Measurements from ENCODE around the gene GGACT. TPM values are rescaled to one million over a fixed set of nuclear protein-coding genes. Genes with fewer than 3 reads are reported as not detected.

The GGACT gene
- total RNA-seq, 3 donors from 2014 or later, result 1.8 to 4.8 (median 2.3) TPM

GRCh38 chr13:100564444-100565223, 24.0 kb downstream of the GGACT start:
- intact Hi-C loops (cut with DNase I; ENCODE audit: low total_unique reads), result no loop called here
- TF ChIP-seq POLR2AphosphoS5 (IDR thresholded peaks at IDR 0.05) (no peak), POLR2A (IDR thresholded peaks at IDR 0.05) (no peak), CTCF (IDR thresholded peaks at IDR 0.05) (no peak)
- Histone ChIP-seq H3K9me3 (peaks cover 5 to 8% of the 10 kb centered on the region in 2 donors), H3K36me3 (no peaks in the 10 kb centered on the region), H3K27ac (no peak overlapping the region), H3K27me3 (no peaks in the 10 kb centered on the region), H3K4me1 (no peaks in the 10 kb centered on the region), H3K4me3 (no peak overlapping the region)
- DNase-seq (ENCODE audit: low spot score in 2 of 2), result no peak

- intact Hi-C loops (cut with DNase I; ENCODE audit: low total_unique reads), result no loop called here
- no peaks in the 10 kb centered on the region for H3K36me3 ChIP-seq
- H3K27me3 ChIP-seq, result no peaks in the 10 kb centered on the region
- TF ChIP-seq POLR2A (IDR thresholded peaks at IDR 0.05), result no peak
- TF ChIP-seq POLR2AphosphoS5 (IDR thresholded peaks at IDR 0.05), result no peak
- TF ChIP-seq CTCF (IDR thresholded peaks at IDR 0.05), result no peak
- no peak overlapping the region for H3K4me3 ChIP-seq
- peaks cover 5 to 8% of the 10 kb centered on the region in 2 donors for H3K9me3 ChIP-seq
- no peaks in the 10 kb centered on the region for H3K4me1 ChIP-seq
- H3K27ac ChIP-seq, result no peak overlapping the region
- no peak for DNase-seq (ENCODE audit: low spot score in 2 of 2)
Measured at GRCh38 chr13:100563779-100564178, 24.8 kb downstream of the GGACT start.

GRCh38 chr13:100561599-100562204, 26.9 kb downstream of the GGACT start:
- no peak for DNase-seq (ENCODE audit: low spot score in 2 of 2)

GRCh38 chr13:100561158-100561499, 27.5 kb downstream of the GGACT start:
- H3K27me3 ChIP-seq, result no peaks in the 10 kb centered on the region
- no peak overlapping the region for H3K27ac ChIP-seq
- TF ChIP-seq CTCF (IDR thresholded peaks at IDR 0.05) (no peak), POLR2AphosphoS5 (IDR thresholded peaks at IDR 0.05) (no peak), POLR2A (IDR thresholded peaks at IDR 0.05) (no peak)
- no peak overlapping the region for H3K4me3 ChIP-seq
- H3K9me3 ChIP-seq, result peaks cover 1 to 4% of the 10 kb centered on the region in 2 donors
- DNase-seq (ENCODE audit: low spot score in 2 of 2), result no peak
- H3K36me3 ChIP-seq, result no peaks in the 10 kb centered on the region
- no peaks in the 10 kb centered on the region for H3K4me1 ChIP-seq
- intact Hi-C loops (cut with DNase I; ENCODE audit: low total_unique reads), result no loop called here

More at GRCh38 chr13:100561599-100562204, 26.9 kb downstream of the GGACT start:
- TF ChIP-seq CTCF (IDR thresholded peaks at IDR 0.05), result no peak
- no peak for TF ChIP-seq POLR2A (IDR thresholded peaks at IDR 0.05)
- no peak for TF ChIP-seq POLR2AphosphoS5 (IDR thresholded peaks at IDR 0.05)
- Histone ChIP-seq H3K27ac (no peak overlapping the region), H3K9me3 (peaks cover 5 to 8% of the 10 kb centered on the region in 2 donors), H3K36me3 (no peaks in the 10 kb centered on the region), H3K27me3 (no peaks in the 10 kb centered on the region), H3K4me1 (no peaks in the 10 kb centered on the region), H3K4me3 (no peak overlapping the region)
- intact Hi-C loops (cut with DNase I; ENCODE audit: low total_unique reads), result no loop called here

- no peak overlapping the region for H3K4me3 ChIP-seq
- intact Hi-C loops (cut with DNase I; ENCODE audit: low total_unique reads), result no loop called here
- no peak for DNase-seq (ENCODE audit: low spot score in 2 of 2)
- no peaks in the 10 kb centered on the region for H3K4me1 ChIP-seq
- no peaks in the 10 kb centered on the region for H3K9me3 ChIP-seq
- TF ChIP-seq POLR2A (IDR thresholded peaks at IDR 0.05) (no peak), POLR2AphosphoS5 (IDR thresholded peaks at IDR 0.05) (no peak), CTCF (IDR thresholded peaks at IDR 0.05) (no peak)
- no peaks in the 10 kb centered on the region for H3K27me3 ChIP-seq
- no peak overlapping the region for H3K27ac ChIP-seq
- H3K36me3 ChIP-seq, result no peaks in the 10 kb centered on the region
Measured at GRCh38 chr13:100560498-100561157, 28.0 kb downstream of the GGACT start.
